K562 (cell line): Measurements from ENCODE around the gene DHRS2. TPM values are rescaled to one million over a fixed set of nuclear protein-coding genes. Genes with fewer than 3 reads are reported as not detected.

Experiments used
- ATAC-seq: fragments of 200-7000 bp; cut with Tn5 transposase; 3 replicates; pipeline ENCODE4 v1.9.1; 2020; ENCODE audit warnings: moderate library complexity
- BruUV-seq: library from RNA; stranded (reverse); fragments of 400-500 nt; replicated peaks from 2 replicates; lab custom pipeline; 2021; lab: Mats Ljungman, UMichigan
- CTCF ChIA-PET: fragments of 300-600 bp; formaldehyde crosslinking; extraction: SDS; loops from one replicate; lab custom pipeline; 2021; ENCODE audit warnings: low intra/inter-chr PET ratio; lab: Yijun Ruan, JAX
- POLR2A ChIA-PET: fragments of 300-600, 350-650 bp; sonication (Branson Sonifier 250); formaldehyde crosslinking; extraction: SDS; loops from one replicate; lab custom pipeline; 2021; ENCODE audit warnings: antibody characterized with exemption, inconsistent platforms; lab: Yijun Ruan, JAX
- DNase-seq, 4 experiments: peaks; one replicate each; pipeline versions ENCODE4 v3.0.0 to v3.0.0-alpha.2; 2011 to 2018; ENCODE audit warnings: low spot score in 3 of 4, mixed read lengths in 3 of 4; ENCODE audit errors: extremely low read depth in 1 of 4
- FAIRE-seq: peaks from 2 replicates; lab custom pipeline; 2011; peaks lifted over from hg19 to GRCh38; lab: Jason Lieb, UNC
- H2AFZ ChIP-seq: 2 replicates; pipeline ENCODE4 v1.6.0; 2011; ENCODE audit warnings: low read depth, low read length, control low read depth, inconsistent platforms
- H3K27ac ChIP-seq: fragments of 200-600 bp; 3 replicates; pipeline ENCODE4 v1.8.0; 2011; ENCODE audit warnings: low read depth, mild to moderate bottlenecking, control low read depth, inconsistent platforms, low read length, moderate library complexity, mixed read lengths; ENCODE audit errors: extremely low read depth
- H3K27me3 ChIP-seq, 2 experiments: fragments of 300-600 bp in 1 of 2; 2 replicates in 1 of 2; 3 replicates in 1 of 2; pipeline versions ENCODE4 v1.6.0 to v1.8.0; 2011; ENCODE audit warnings: inconsistent platforms in 2 of 2, low read length in 2 of 2, mild to moderate bottlenecking in 1 of 2, mixed read lengths in 1 of 2, moderate library complexity in 1 of 2; ENCODE audit not compliant: control insufficient read depth in 2 of 2, insufficient read depth in 2 of 2
- H3K36me3 ChIP-seq: fragments of 300-600 bp; 3 replicates; pipeline ENCODE4 v1.8.0; 2011; ENCODE audit warnings: mild to moderate bottlenecking, low read length, inconsistent platforms; ENCODE audit not compliant: control insufficient read depth, insufficient read depth
- H3K4me1 ChIP-seq, 2 experiments: fragments of 200-600 bp in 1 of 2; replicated peaks in 1 of 2; 2 replicates in 1 of 2; 3 replicates in 1 of 2; pipeline versions ENCODE4 v1.5.1 to v1.8.0; 2011; ENCODE audit warnings: inconsistent platforms in 2 of 2, low read length in 2 of 2, mild to moderate bottlenecking in 1 of 2, mixed read lengths in 1 of 2, moderate library complexity in 1 of 2; ENCODE audit not compliant: control insufficient read depth in 2 of 2, insufficient read depth in 2 of 2
- H3K4me2 ChIP-seq: 2 replicates; pipeline ENCODE4 v1.6.1; 2011; ENCODE audit warnings: low read length, control low read depth, inconsistent platforms, mixed read lengths; ENCODE audit not compliant: insufficient read depth
- H3K4me3 ChIP-seq: fragments of 200-600 bp; sonication (generic), shearing (Covaris generic); 2 replicates; pipeline ENCODE4 v1.5.1; 2016; ENCODE audit warnings: control low read depth, inconsistent platforms
- H3K79me2 ChIP-seq: fragments of 200-600 bp; 3 replicates; pipeline ENCODE4 v1.8.0; 2011; ENCODE audit warnings: low read length, inconsistent platforms; ENCODE audit not compliant: control insufficient read depth, insufficient read depth
- H3K9ac ChIP-seq, 2 experiments: 2 replicates each; pipeline versions ENCODE4 v1.6.0 to v1.6.1; 2011; ENCODE audit warnings: low read depth in 2 of 2, low read length in 2 of 2, control low read depth in 1 of 2, inconsistent platforms in 1 of 2, mild to moderate bottlenecking in 1 of 2, mixed read lengths in 1 of 2; ENCODE audit not compliant: insufficient read depth in 1 of 2
- H3K9me1 ChIP-seq: one replicate; pipeline ENCODE4 v1.6.0; 2011; ENCODE audit warnings: inconsistent platforms, mild to moderate bottlenecking, low read length, moderate library complexity; ENCODE audit not compliant: control insufficient read depth, insufficient read depth
- H3K9me3 ChIP-seq: replicated peaks from 2 replicates; pipeline ENCODE4 v1.5.1; 2011; ENCODE audit warnings: low read depth, low read length, inconsistent platforms; ENCODE audit not compliant: control insufficient read depth, insufficient read depth
- H4K20me1 ChIP-seq: replicated peaks from 2 replicates; pipeline ENCODE4 v1.6.1; 2011; ENCODE audit warnings: low read length, inconsistent platforms, mixed read lengths; ENCODE audit not compliant: control insufficient read depth, insufficient read depth
- CREB3L1 ChIP-seq: fragments of 450-650 bp; IDR thresholded peaks from 2 replicates; pipeline ENCODE4 v1.6.1; 2014; ENCODE audit warnings: low read depth, mild to moderate bottlenecking, moderate library complexity, borderline replicate concordance
- FOXP1 ChIP-seq: sonication (generic); formaldehyde crosslinking; IDR thresholded peaks from 2 replicates; pipeline ENCODE4 v1.8.0; 2022; ENCODE audit warnings: mild to moderate bottlenecking, missing genetic modification reagents
- GABPB2 ChIP-seq: fragments of 250-450 bp; sonication (Bioruptor Pico); conservative IDR thresholded peaks from 2 replicates; pipeline ENCODE4 v1.5.1; 2021; ENCODE audit warnings: mild to moderate bottlenecking
- GTF2F1 ChIP-seq: IDR thresholded peaks from 2 replicates; pipeline ENCODE4 v1.6.1; 2011; ENCODE audit warnings: low read depth, low read length, improper control_type of control experiment
- JUNB ChIP-seq: fragments of 450-650 bp; formaldehyde crosslinking; conservative IDR thresholded peaks from 2 replicates; pipeline ENCODE4 v1.4.0; 2020; ENCODE audit warnings: mild to moderate bottlenecking
- NCOR1 ChIP-seq: fragments of 450-650 bp; IDR thresholded peaks from 2 replicates; pipeline ENCODE4 v1.6.1; 2016; ENCODE audit warnings: mild to moderate bottlenecking, moderate library complexity
- NR2C1 ChIP-seq, 2 experiments: fragments of 450-650 bp; IDR thresholded peaks; 2 replicates each; pipeline ENCODE4 v1.6.1; 2017; ENCODE audit warnings: mild to moderate bottlenecking in 2 of 2, antibody characterized with exemption in 1 of 2, inconsistent platforms in 1 of 2, missing compliant biosample characterization in 1 of 2, missing genetic modification characterization in 1 of 2
- POLR2AphosphoS5 ChIP-seq: IDR thresholded peaks from 2 replicates; pipeline ENCODE4 v1.6.1; 2011; ENCODE audit warnings: mild to moderate bottlenecking, low read depth, low read length, moderate library complexity; ENCODE audit not compliant: control insufficient read depth, insufficient read depth
- RAD51 ChIP-seq: fragments of 450-650 bp; IDR thresholded peaks from 2 replicates; pipeline ENCODE4 v1.7.1; 2016; ENCODE audit warnings: low read depth, mild to moderate bottlenecking, borderline replicate concordance
- RBM25 ChIP-seq: fragments of 200-400 bp; formaldehyde crosslinking; IDR thresholded peaks from 2 replicates; pipeline ENCODE4 v1.6.1; 2018; ENCODE audit warnings: low read length, low read depth, moderate library complexity; ENCODE audit not compliant: severe bottlenecking
- TAL1 ChIP-seq: fragments of 450-650 bp; IDR thresholded peaks from 2 replicates; pipeline ENCODE4 v1.6.1; 2016; ENCODE audit warnings: mild to moderate bottlenecking
- TEAD4 ChIP-seq, 2 experiments: sonication (generic) in 1 of 2; formaldehyde crosslinking in 1 of 2; IDR thresholded peaks; 2 replicates each; pipeline versions ENCODE4 v1.6.1 to v1.8.0; 2012 to 2022; ENCODE audit warnings: borderline replicate concordance in 1 of 2, inconsistent platforms in 1 of 2, low read length in 1 of 2, mild to moderate bottlenecking in 1 of 2, missing genetic modification reagents in 1 of 2
- XRCC3 ChIP-seq: fragments of 450-650 bp; IDR thresholded peaks from 2 replicates; pipeline ENCODE4 v1.6.1; 2017; ENCODE audit warnings: mild to moderate bottlenecking, moderate library complexity
- YBX1 ChIP-seq: fragments of 450-650 bp; IDR thresholded peaks from 2 replicates; pipeline ENCODE4 v1.7.1; 2016; ENCODE audit warnings: mild to moderate bottlenecking
- ZBTB33 ChIP-seq: sonication (generic); formaldehyde crosslinking; IDR thresholded peaks from 2 replicates; pipeline ENCODE4 v1.8.1; 2023; ENCODE audit warnings: mild to moderate bottlenecking, missing genetic modification reagents
- ZFP36 ChIP-seq: fragments of 150-350 bp; IDR thresholded peaks from 2 replicates; pipeline ENCODE4 v1.6.1; 2018; ENCODE audit warnings: low read length, low read depth; ENCODE audit not compliant: partially characterized antibody
- ZNF232 ChIP-seq: sonication (generic); formaldehyde crosslinking; IDR thresholded peaks from 2 replicates; pipeline ENCODE4 v1.8.0; 2022; ENCODE audit warnings: mild to moderate bottlenecking, missing genetic modification reagents
- ZNF316 ChIP-seq: fragments of 450-650 bp; IDR thresholded peaks from 2 replicates; pipeline ENCODE4 v1.6.1; 2016
- ZNF511 ChIP-seq: sonication (generic); formaldehyde crosslinking; IDR thresholded peaks from 2 replicates; pipeline ENCODE4 v1.8.0; 2022; ENCODE audit warnings: mild to moderate bottlenecking, missing genetic modification reagents
- ZNF57 ChIP-seq: fragments of 450-650 bp; formaldehyde crosslinking; IDR thresholded peaks from 2 replicates; pipeline ENCODE4 v1.4.0; 2020; ENCODE audit warnings: mild to moderate bottlenecking, moderate library complexity
- WGBS: fragments of 100-300 bp; shearing (Covaris generic); methylation state at CpG from one replicate; pipeline ENCODE4 v1.1.6; 2016; ENCODE audit warnings: low coverage, mixed read lengths; ENCODE audit not compliant: insufficient coverage; ENCODE audit errors: missing lambda C conversion rate; 5-methylcytosine and 5-hydroxymethylcytosine counted together
- in situ Hi-C: fragments of 300-500 bp; cut with MboI; formaldehyde crosslinking; loops from 4 replicates; pipeline ENCODE4 v1.15.0; 2018; ENCODE audit warnings: inconsistent platforms, mixed read lengths
- intact Hi-C: fragments of 100-400 bp; cut with micrococcal nuclease; formaldehyde crosslinking; loops from 2 replicates; pipeline ENCODE4 v1.14.2; 2022
- polyA plus RNA-seq, 8 experiments: library from polyadenylated mRNA; depleted of rRNA in 4 of 8; stranded (reverse) in 5 of 8; unstranded in 3 of 8; fragments of >200 nt; fragmentation: Nextera tagmentation in 2 of 8; fragmentation: Illumina TruSeq in 1 of 8; extraction: Ambion mirVana in 2 of 8; extraction: Trizol in 1 of 8; gene quantifications; 2 replicates each; pipeline versions ENCODE4 v1.2.1 to v1.2.3, GENCODE V29; 2011 to 2014; ENCODE audit warnings: inconsistent platforms in 1 of 8, missing spikeins in 1 of 8
- total RNA-seq, 7 experiments: library from RNA; depleted of rRNA in 6 of 7; stranded (reverse); fragments of >200 nt in 6 of 7; fragmentation: Illumina TruSeq in 2 of 7; extraction: Trizol in 2 of 7; gene quantifications; 2 replicates each; pipeline versions ENCODE4 v1.2.1 to v1.2.3, GENCODE V29; 2011 to 2021; ENCODE audit warnings: low replicate concordance in 1 of 7

The DHRS2 gene
- total and polyA plus RNA-seq, 9 of the 15 experiments (the other 6 are each of a cell fraction or from before 2014, with no cell fraction given): 2.9 to 96.8 (median 64.4) TPM

- no TSS peak for BruUV-seq
- no peak for FAIRE-seq
- Histone ChIP-seq H3K36me3 (no peaks in the 10 kb centered on the region), H3K27ac (no peak overlapping the region), H4K20me1 (no peaks in the 10 kb centered on the region), H3K9me3 (no peaks in the 10 kb centered on the region), H2AFZ (no peak overlapping the region), H3K79me2 (no peaks in the 10 kb centered on the region), H3K4me3 (no peak overlapping the region), H3K4me1 (peaks cover 0 to 2% of the 10 kb centered on the region in 2 experiments; a peak in 1 of 5 replicates), H3K9me1 (no peaks in the 10 kb centered on the region), H3K4me2 (no peak overlapping the region), H3K9ac (no peak overlapping the region), H3K27me3 (peaks cover 0 to 4% of the 10 kb centered on the region in 2 experiments; a peak in 1 of 5 replicates)
- ChIA-PET CTCF (no interaction called here), POLR2A (no interaction called here)
- intact Hi-C loops: no loop called here
- WGBS: 0% methylated on average over 1 of the region's 2 CpGs
- no peak for ATAC-seq
- DNase-seq: no peak
- in situ Hi-C loops: no loop called here
- TF ChIP-seq ZNF57 (CRISPR knock-in tag) (no peak), JUNB (CRISPR knock-in tag) (no peak), XRCC3 (no peak), GTF2F1 (no peak), RBM25 (no peak), TAL1 (no peak), ZBTB33 (CRISPR knock-in tag) (no peak), CREB3L1 (no peak), NR2C1 (IDR thresholded peaks at IDR 0.05) (no peak), NR2C1 (tag; IDR thresholded peaks at IDR 0.05) (no peak), FOXP1 (CRISPR knock-in tag) (no peak), ZNF511 (no peak), ZNF232 (CRISPR knock-in tag) (no peak), ZNF316 (no peak), POLR2AphosphoS5 (no peak), TEAD4 (IDR thresholded peaks at IDR 0.05; ENCODE audit: low read length) (no peak), TEAD4 (CRISPR knock-in tag; IDR thresholded peaks at IDR 0.05; ENCODE audit: borderline replicate concordance) (no peak), ZFP36 (no peak), NCOR1 (no peak), RAD51 (no peak), GABPB2 (no peak), YBX1 (no peak)
- TF ChIP-seq, all 486 proteins: peak for 0
Measured at GRCh38 chr14:23614395-23614828, 21.8 kb upstream of the DHRS2 start.
